ENCODE results near the gene OR10W1.

OR10W1 gene

GRCh38 chr11:58268142-58268541 lies at the start of gene OR10W1:
TSS of gene OR10W1 (minus strand) at chr11:58268260. CDS start at chr11:58267858, 402 bp downstream.
- no peak for DNase-seq (ENCODE audit: low spot score)

GRCh38 chr11:58316142-58316541 lies 48.1 kb upstream of the OR10W1 start:
- DNase-seq (ENCODE audit: low spot score), result no peak

DNA sequence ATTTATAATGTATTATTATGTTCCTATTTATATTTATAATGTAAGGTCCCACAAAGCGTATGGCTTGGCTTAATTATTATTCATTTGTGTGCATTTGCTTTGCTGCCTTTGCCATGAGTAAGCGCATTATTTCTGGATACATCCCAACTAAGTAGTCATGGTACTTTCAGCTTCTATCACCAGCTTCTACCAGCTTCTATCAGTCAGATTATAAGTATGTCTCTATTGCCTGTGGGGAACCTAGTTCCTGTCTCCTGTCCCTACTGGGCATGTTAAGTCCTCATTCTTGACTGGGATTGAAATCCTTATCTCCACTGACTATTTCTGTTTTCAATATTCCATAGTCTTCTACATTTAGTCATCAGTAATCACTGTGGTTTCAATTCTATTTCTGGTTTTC lies 33.5 kb upstream of the OR10W1 start:
- DNase-seq (ENCODE audit: low spot score), result no peak

DNA sequence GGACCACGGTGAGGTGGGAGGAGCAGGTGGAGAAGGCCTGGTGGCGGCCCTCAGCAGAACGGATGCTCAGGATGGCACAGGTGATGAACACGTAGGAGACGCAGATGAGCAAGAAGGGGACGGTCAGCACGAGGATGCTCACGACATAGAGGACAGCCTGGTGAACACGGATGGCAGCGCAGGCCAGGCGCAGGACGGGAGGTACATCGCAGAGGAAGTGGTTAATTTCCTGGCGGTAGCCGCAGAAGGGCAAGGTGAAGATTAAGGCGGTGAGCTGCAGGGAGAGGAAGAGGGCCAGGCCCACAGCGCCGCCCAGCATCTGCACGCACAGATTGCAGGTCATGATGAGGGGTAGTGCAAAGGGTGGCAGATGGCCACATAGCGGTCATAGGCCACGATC lies 24.0 kb upstream of the OR10W1 start:
- no peak for DNase-seq (ENCODE audit: low spot score)

DNA sequence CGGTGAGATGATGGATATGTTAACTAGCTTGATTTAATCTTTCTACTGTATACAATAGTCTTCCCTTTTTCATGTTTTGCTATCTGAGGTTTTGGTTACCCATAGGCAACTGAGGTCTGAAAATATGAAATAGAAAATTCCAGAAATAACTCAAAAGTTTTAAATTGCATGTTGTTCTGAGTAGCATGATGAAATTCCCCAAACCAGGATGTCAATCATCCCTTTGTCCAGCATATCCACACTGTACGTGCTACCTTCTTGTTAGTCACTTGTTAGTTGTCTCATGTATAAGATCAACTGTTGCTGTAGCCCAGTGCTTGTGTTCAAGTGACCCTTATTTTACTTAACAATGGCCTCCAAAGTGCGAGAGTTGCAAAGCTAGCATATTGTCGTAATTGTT lies 21.2 kb upstream of the OR10W1 start:
- no peak for DNase-seq (ENCODE audit: low spot score)

GRCh38 chr11:58286249-58286648 lies 18.2 kb upstream of the OR10W1 start:
- DNase-seq (ENCODE audit: low spot score), result peak; percentile 5

DNA sequence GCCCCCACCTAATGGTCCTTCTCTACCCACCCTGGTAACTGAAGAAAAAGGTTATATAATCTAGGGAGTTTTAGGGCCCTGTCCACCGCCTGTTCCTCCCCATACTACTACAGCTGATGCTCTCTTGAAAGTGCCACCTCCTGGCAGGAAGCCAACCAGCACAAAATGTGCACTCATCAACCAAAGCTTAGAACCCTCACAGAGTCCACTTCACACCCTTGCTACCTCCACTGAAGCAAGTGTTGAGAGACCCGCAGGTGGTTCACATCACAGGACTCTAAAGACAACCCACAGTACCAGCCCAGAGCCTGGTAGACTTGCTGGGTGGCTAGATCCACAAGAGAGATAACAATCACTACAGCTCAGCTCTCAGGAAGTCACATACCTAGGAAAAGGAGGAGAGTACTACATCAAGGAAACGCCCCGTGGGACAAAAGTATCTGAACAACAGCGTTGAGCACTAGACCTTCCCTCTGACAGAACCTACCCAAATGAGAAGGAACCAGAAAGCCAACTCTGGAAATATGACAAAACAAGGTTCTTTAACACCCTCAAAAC lies 17.5 kb upstream of the OR10W1 start:
- DNase-seq (ENCODE audit: low spot score), result no peak

GRCh38 chr11:58276151-58276550 lies 8.1 kb upstream of the OR10W1 start:
- DNase-seq (ENCODE audit: low spot score), result no peak

DNA sequence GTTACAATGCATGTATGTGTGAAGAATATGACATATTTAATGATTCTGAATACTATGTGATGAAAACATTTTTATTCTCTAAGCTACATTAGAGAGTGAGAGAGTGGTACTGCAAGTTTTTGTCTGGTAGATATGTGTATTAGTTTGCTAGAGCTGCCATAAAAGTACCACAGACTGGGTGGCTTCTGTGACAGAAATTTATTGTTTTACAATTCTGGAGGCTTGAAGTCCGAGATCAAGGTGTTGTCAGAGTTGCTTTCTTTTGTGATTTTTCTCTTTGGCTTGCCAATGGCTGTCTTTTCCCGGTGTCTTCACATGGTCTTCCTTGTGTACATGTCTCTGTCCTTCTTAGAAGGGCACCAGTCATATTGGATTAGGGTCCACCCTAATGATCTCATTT lies 6.9 kb upstream of the OR10W1 start:
- DNase-seq (ENCODE audit: low spot score), result no peak

GRCh38 chr11:58259983-58260382 lies 8.1 kb downstream of the OR10W1 start:
- no peak for DNase-seq (ENCODE audit: low spot score)

GRCh38 chr11:58254936-58255335 lies 13.1 kb downstream of the OR10W1 start:
- no peak for DNase-seq (ENCODE audit: low spot score)

- no peak for DNase-seq (ENCODE audit: low spot score)
Observed at GRCh38 chr11:58243954-58244353, 24.1 kb downstream of the OR10W1 start.

DNA sequence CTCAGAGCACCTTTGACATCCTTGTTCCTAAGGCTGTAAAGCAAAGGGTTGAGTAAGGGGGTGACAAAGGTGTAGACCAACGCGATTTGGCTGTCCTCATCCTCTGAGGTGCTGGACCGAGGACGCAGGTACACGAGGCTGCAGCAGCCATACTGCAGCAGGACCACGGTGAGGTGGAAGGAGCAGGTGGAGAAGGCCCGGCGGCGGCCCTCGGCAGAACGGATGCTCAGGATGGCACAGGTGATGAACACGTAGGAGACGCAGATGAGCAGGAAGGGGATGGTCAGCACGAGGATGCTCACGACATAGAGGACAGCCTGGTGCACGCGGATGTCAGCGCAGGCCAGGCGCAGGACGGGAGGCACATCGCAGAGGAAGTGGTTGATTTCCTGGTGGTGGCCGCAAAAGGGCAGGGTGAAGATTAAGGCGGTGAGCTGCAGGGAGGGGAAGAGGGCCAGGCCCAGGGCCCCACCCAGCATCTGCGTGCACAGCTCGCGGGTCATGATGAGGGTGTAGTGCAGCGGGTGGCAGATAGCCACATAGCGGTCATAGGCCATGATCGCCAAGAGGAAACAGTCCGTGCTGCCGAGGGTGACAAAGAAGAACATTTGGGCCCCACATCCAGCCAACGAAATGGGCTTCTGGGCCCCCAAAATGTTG lies 40.0 kb downstream of the OR10W1 start:
- no peak for DNase-seq (ENCODE audit: low spot score)

GRCh38 chr11:58222721-58223120 lies 45.3 kb downstream of the OR10W1 start:
- DNase-seq (ENCODE audit: low spot score), result no peak

All from HuH-7.5 (cell line).